Amniotic epithelial cell (primary cell): ENCODE data around the gene NOCT.
"Not testable (repeated sequence)": the region's sequence is repeated elsewhere in the genome, so short reads cannot be mapped to it uniquely, and the experiment has no call there.

ENCODE experiments used
- DNase-seq: peaks from one replicate; pipeline ENCODE4 v3.0.0-alpha.2; 2010; ENCODE audit warnings: low read depth

NOCT gene

GRCh38 chr4:139015269-139015947 lies at the start of gene NOCT:
NOCT (plus strand) TSS chr4:139015781; CDS start chr4:139015982, 201 bp downstream.
- peak; percentile 89 for DNase-seq

GRCh38 chr4:138967313-138967712 lies 48.3 kb upstream of the NOCT start:
- peak; percentile 77 for DNase-seq

- no peak for DNase-seq
These were observed 42.4 kb upstream of the NOCT start for GRCh38 chr4:138972956-138973801.

- no peak for DNase-seq
These were observed 40.4 kb upstream of the NOCT start for GRCh38 chr4:138975225-138975624.

- DNase-seq = no peak
These were observed 39.1 kb upstream of the NOCT start for GRCh38 chr4:138976526-138976925.

- DNase-seq = no peak
These were observed 38.1 kb upstream of the NOCT start for GRCh38 chr4:138977524-138977923.

GRCh38 chr4:138978028-138978585 lies 37.5 kb upstream of the NOCT start:
- no peak for DNase-seq

GRCh38 chr4:138978600-138978999 lies 37.0 kb upstream of the NOCT start:
- no peak for DNase-seq

- peak; percentile 6 for DNase-seq
These were observed 35.8 kb upstream of the NOCT start for GRCh38 chr4:138979742-138980141.

GRCh38 chr4:138981930-138982390 lies 33.6 kb upstream of the NOCT start:
- DNase-seq = peak; percentile 93

GRCh38 chr4:138982754-138983153 lies 32.8 kb upstream of the NOCT start:
- DNase-seq = peak; percentile 14

- no peak for DNase-seq
These were observed 31.9 kb upstream of the NOCT start for GRCh38 chr4:138983690-138984089.

- DNase-seq = no peak
These were observed 30.9 kb upstream of the NOCT start for GRCh38 chr4:138984647-138985046.

GRCh38 chr4:138992676-138993075 lies 22.9 kb upstream of the NOCT start:
- DNase-seq = no peak

- DNase-seq = no peak
These were observed 19.5 kb upstream of the NOCT start for GRCh38 chr4:138996090-138996489.

- no peak for DNase-seq
These were observed 15.9 kb upstream of the NOCT start for GRCh38 chr4:138999666-139000065.

- DNase-seq = not testable (repeated sequence)
These were observed 15.4 kb upstream of the NOCT start for GRCh38 chr4:139000134-139000533.

GRCh38 chr4:139001430-139001829 lies 14.2 kb upstream of the NOCT start:
- DNase-seq = not testable (repeated sequence)

- not testable (repeated sequence) for DNase-seq
These were observed 11.9 kb upstream of the NOCT start for GRCh38 chr4:139003668-139004067.

- DNase-seq = no peak
These were observed 9.8 kb upstream of the NOCT start for GRCh38 chr4:139005774-139006173.

- peak; percentile 19 for DNase-seq
These were observed 7.9 kb upstream of the NOCT start for GRCh38 chr4:139007640-139008039.

- not testable (repeated sequence) for DNase-seq
These were observed 7.3 kb upstream of the NOCT start for GRCh38 chr4:139008278-139008677.

- no peak for DNase-seq
These were observed 5.9 kb upstream of the NOCT start for GRCh38 chr4:139009702-139010101.
